Calu3 (cell line): Measurements from ENCODE around the gene TMEM266. TPM values are rescaled to one million over a fixed set of nuclear protein-coding genes. Genes with fewer than 3 reads are reported as not detected.

Source experiments
- BruUV-seq: library from RNA; stranded (reverse); fragments of 400-500 nt; replicated peaks from 2 replicates; lab custom pipeline; 2021; lab: Mats Ljungman, UMichigan
- CTCF ChIA-PET: fragments of 300-600 bp; sonication (Branson Sonifier 250); formaldehyde crosslinking; loops from one replicate; lab custom pipeline; 2022; ENCODE audit warnings: antibody characterized with exemption; lab: Charles Lee
- DNase-seq: peaks from one replicate; pipeline ENCODE4 v3.0.0; 2022
- H3K27ac Mint-ChIP-seq: one replicate; pipeline ENCODE4 v1.8.0; 2022; ENCODE audit warnings: mixed read lengths; ENCODE audit not compliant: unreplicated experiment
- H3K27me3 Mint-ChIP-seq: one replicate; pipeline ENCODE4 v1.8.0; 2022; ENCODE audit warnings: mixed read lengths; ENCODE audit not compliant: unreplicated experiment
- H3K36me3 Mint-ChIP-seq: one replicate; pipeline ENCODE4 v1.8.0; 2022; ENCODE audit warnings: mild to moderate bottlenecking, moderate library complexity, mixed read lengths; ENCODE audit not compliant: insufficient read depth, unreplicated experiment
- H3K4me1 Mint-ChIP-seq: one replicate; pipeline ENCODE4 v1.8.0; 2022; ENCODE audit warnings: mild to moderate bottlenecking, low read depth, mixed read lengths; ENCODE audit not compliant: unreplicated experiment
- H3K4me3 Mint-ChIP-seq: one replicate; pipeline ENCODE4 v1.8.0; 2022; ENCODE audit warnings: mild to moderate bottlenecking, low read depth, moderate library complexity, mixed read lengths; ENCODE audit not compliant: unreplicated experiment
- H3K9me3 Mint-ChIP-seq: one replicate; pipeline ENCODE4 v1.8.0; 2022; ENCODE audit warnings: low read depth, mixed read lengths; ENCODE audit not compliant: unreplicated experiment
- intact Hi-C: fragments of 100-400 bp; cut with micrococcal nuclease; formaldehyde crosslinking; loops from one replicate; pipeline ENCODE4 v1.10.0; 2022; ENCODE audit not compliant: unreplicated experiment
- total RNA-seq: library from RNA; stranded (reverse); gene quantifications from 2 replicates; pipeline ENCODE4 v1.2.3, GENCODE V29; 2022
- TF ChIP-seq, protein P1 (sequence below): fragments of 200-600 bp; IDR thresholded peaks from one replicate; pipeline ENCODE4 v1.8.0; 2022; ENCODE audit warnings: antibody characterized with exemption; ENCODE audit not compliant: unreplicated experiment

TMEM266 gene
- total RNA-seq, 1 experiment from 2014 or later: not detected

DNA sequence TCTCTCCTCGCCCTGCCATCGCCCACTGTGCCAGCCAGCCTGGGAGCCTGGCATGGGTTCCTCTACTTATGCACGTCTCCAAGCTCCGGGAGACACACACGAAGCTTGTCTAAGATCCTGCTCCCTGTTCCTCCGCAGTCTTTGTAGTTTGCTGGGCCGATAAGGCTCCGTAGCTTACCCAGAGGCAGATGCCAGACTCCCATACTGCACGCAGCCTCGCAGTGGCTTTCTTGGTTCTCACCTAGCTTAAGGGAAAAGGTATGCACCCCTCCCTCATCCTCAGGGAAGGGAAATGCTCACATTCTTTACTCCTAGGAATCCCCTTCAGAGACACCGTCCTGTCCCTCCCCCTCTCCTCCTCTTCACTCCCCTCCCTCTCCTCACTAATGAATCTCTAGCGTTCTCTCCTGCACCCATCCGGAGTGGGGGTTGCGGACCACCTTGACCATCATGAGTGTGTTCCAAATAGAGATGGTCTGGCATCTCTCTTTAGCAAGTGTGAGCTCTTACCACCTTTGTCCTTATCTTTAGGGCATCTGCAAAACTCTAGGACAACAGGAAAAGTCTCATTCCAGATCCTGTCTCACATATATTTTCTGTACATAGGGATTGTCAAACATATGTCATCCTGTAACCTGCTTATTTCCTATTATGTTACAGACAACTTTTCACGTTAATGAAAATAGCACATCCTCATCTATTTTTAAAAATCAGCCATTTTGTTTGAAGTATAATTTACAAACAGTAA is 56.5 kb downstream of the TMEM266 start:
- no peak for DNase-seq
- CTCF ChIA-PET: interaction anchor here (0.8 kb wide), 1 partner anchor 23 kb away, joined by 3 read pairs; no protein-coding TSS in a partner anchor
- Mint-ChIP-seq H3K27me3 (peaks cover 62% of the 10 kb centered on the region), H3K4me3 (no peak overlapping the region), H3K9me3 (no peaks in the 10 kb centered on the region), H3K4me1 (peaks cover under 1% of the 10 kb centered on the region), H3K36me3 (no peaks in the 10 kb centered on the region), H3K27ac (no peak overlapping the region)
- BruUV-seq: no TSS peak
- TF ChIP-seq, protein P1, sequence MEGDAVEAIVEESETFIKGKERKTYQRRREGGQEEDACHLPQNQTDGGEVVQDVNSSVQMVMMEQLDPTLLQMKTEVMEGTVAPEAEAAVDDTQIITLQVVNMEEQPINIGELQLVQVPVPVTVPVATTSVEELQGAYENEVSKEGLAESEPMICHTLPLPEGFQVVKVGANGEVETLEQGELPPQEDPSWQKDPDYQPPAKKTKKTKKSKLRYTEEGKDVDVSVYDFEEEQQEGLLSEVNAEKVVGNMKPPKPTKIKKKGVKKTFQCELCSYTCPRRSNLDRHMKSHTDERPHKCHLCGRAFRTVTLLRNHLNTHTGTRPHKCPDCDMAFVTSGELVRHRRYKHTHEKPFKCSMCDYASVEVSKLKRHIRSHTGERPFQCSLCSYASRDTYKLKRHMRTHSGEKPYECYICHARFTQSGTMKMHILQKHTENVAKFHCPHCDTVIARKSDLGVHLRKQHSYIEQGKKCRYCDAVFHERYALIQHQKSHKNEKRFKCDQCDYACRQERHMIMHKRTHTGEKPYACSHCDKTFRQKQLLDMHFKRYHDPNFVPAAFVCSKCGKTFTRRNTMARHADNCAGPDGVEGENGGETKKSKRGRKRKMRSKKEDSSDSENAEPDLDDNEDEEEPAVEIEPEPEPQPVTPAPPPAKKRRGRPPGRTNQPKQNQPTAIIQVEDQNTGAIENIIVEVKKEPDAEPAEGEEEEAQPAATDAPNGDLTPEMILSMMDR: no peak
- intact Hi-C loops: no loop called here

DNA sequence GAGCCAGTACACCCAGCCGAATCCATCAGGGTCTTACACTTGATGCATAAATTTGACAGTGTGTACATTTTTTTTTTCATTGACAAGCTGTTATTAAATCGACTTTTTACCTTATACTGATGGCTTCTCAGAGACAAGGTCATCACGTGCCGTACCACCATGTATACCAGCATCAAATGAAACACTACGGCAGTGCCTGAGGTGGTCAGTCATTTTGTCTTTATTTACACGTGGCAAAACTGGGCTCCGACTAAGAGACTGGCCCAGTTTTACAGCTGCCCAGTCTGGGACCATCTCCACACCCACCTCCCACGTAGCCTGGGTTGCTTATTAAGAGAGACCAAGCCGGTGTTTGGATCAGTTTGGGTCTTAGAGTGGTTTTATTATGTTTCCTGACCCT is 57.4 kb downstream of the TMEM266 start:
- no peak overlapping the region for H3K4me3 Mint-ChIP-seq
- peaks cover 8% of the 10 kb centered on the region for H3K4me1 Mint-ChIP-seq
- H3K36me3 Mint-ChIP-seq: no peaks in the 10 kb centered on the region
- intact Hi-C loops: no loop called here
- TF ChIP-seq, protein P1: no peak
- no TSS peak for BruUV-seq
- CTCF ChIA-PET: no interaction called here
- no peak for DNase-seq
- no peak overlapping the region for H3K27ac Mint-ChIP-seq
- H3K27me3 Mint-ChIP-seq: peaks cover 55% of the 10 kb centered on the region
- no peaks in the 10 kb centered on the region for H3K9me3 Mint-ChIP-seq

DNA sequence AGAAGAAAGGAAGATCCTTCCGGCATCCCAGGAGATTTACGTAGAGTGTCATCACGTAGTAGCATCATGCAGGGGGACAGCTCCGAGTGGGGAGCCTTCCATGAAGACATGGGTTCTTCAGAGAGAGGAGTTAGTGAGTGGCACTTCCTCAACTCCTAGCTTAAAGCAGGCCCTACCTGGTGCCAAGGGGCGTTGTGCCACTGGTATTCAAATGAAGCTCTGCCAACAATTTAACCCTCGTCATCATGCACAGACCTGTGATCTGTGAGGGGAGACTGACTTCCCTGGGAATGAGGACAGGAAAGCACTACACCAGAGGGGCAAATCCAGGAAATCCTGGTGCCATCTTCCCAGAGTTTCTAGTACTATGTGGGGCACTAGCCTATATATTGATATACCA is 59.0 kb downstream of the TMEM266 start:
- Mint-ChIP-seq H3K4me1 (peaks cover 8% of the 10 kb centered on the region), H3K27me3 (peaks cover 55% of the 10 kb centered on the region), H3K9me3 (no peaks in the 10 kb centered on the region), H3K27ac (no peak overlapping the region), H3K36me3 (no peaks in the 10 kb centered on the region), H3K4me3 (no peak overlapping the region)
- CTCF ChIA-PET: interaction anchor here (0.7 kb wide), 1 partner anchor 21 kb away, joined by 3 read pairs; no protein-coding TSS in a partner anchor
- TF ChIP-seq, protein P1: no peak
- intact Hi-C loops: no loop called here
- BruUV-seq: no TSS peak
- no peak for DNase-seq

DNA sequence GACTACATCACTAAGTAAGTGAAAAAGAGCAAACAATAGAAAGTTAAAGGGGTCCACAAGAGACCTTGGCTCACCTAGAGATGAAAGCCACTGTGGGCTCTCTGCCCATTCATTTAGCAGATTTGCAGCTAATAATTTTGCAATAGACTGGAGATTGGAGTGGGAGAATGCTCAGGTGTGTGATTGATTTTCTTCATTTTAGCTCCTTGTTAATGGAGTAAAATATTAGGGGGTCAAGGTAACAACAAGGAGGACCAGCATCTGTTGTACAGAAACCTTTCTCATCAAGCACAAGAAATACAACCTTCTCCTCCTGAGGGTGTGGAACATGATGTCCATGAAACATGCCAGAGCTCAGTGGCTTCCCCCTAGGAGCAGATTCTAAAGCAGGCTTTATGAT is 63.2 kb downstream of the TMEM266 start:
- CTCF ChIA-PET: interaction anchor here (1.2 kb wide), 1 partner anchor 16 kb away, joined by 3 read pairs; no protein-coding TSS in a partner anchor
- no TSS peak for BruUV-seq

More for the DNA sequence above, 63.2 kb downstream of the TMEM266 start:
- no peaks in the 10 kb centered on the region for H3K36me3 Mint-ChIP-seq
- no peak for DNase-seq
- no peaks in the 10 kb centered on the region for H3K9me3 Mint-ChIP-seq
- no peak overlapping the region for H3K4me3 Mint-ChIP-seq
- TF ChIP-seq, protein P1: no peak
- peaks cover 43% of the 10 kb centered on the region for H3K27me3 Mint-ChIP-seq
- intact Hi-C loops: no loop called here
- H3K4me1 Mint-ChIP-seq: peaks cover 8% of the 10 kb centered on the region
- no peak overlapping the region for H3K27ac Mint-ChIP-seq
